Measurements from ENCODE around the gene HMCN2. TPM values are rescaled to one million over a fixed set of nuclear protein-coding genes. Genes with fewer than 3 reads are reported as not detected.

HMCN2 gene
- total RNA-seq, 6 experiments from 2014 or later: 0.31 to 2.0 (median 1.1) TPM

DNA sequence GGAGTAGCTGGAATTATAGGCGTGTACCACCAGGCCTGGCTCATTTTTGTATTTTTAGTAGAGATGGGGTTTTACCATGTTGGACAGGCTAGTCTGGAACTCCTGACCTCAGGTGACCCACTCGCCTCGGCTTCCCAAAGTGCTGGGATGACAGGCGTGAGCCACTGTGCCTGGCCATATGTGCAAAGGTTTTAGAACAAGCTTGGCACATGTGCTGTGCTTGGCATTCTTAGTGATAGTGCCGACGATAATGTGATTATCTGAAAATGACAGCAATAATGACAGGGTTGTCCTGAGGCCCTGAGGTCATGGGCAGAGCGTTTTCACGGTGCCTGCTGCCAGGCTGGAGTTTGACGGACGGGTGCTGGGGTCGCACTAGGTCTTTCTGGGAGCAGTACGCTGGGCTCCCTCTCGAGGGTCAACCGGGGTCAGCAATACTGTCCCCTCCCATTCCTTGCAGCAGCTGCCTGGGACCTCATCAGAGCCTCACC is 42.6 kb downstream of the HMCN2 start:
- Histone ChIP-seq H3K4me1 (peaks cover 0 to 4% (median 0%) of the 10 kb centered on the region in 4 donors), H3K36me3 (no peaks in the 10 kb centered on the region), H3K27ac (no peak overlapping the region), H3K4me3 (no peak overlapping the region), H3K27me3 (no peaks in the 10 kb centered on the region), H3K9me3 (no peaks in the 10 kb centered on the region)
- intact Hi-C loops (cut with DNase I): no loop called here
- DNase-seq: no peak
- WGBS (ENCODE audit: insufficient coverage, low coverage, low lambda C conversion rate, missing lambda C conversion rate): 24% methylated on average over 5 of the region's 14 CpGs
- TF ChIP-seq POLR2A (IDR thresholded peaks at IDR 0.05): no peak
- no peak for TF ChIP-seq CTCF (IDR thresholded peaks at IDR 0.05)
- no peak for ATAC-seq

GRCh38 chr9:130309689-130310455 is 44.3 kb downstream of the HMCN2 start:
- Histone ChIP-seq H3K27ac (no peak overlapping the region), H3K27me3 (no peaks in the 10 kb centered on the region), H3K4me3 (no peak overlapping the region), H3K9me3 (no peaks in the 10 kb centered on the region), H3K4me1 (peaks cover 0 to 13% (median 0%) of the 10 kb centered on the region in 4 donors), H3K36me3 (no peaks in the 10 kb centered on the region)
- no peak for DNase-seq
- TF ChIP-seq CTCF (IDR thresholded peaks at IDR 0.05) (no peak), POLR2A (IDR thresholded peaks at IDR 0.05) (no peak)
- no peak for ATAC-seq
- WGBS (ENCODE audit: insufficient coverage, low coverage, low lambda C conversion rate, missing lambda C conversion rate): 94% methylated on average over 2 of the region's 13 CpGs
- intact Hi-C loops (cut with DNase I): no loop called here

- Histone ChIP-seq H3K27ac (no peak overlapping the region), H3K4me1 (peaks cover 0 to 15% (median 0%) of the 10 kb centered on the region in 4 donors), H3K9me3 (no peaks in the 10 kb centered on the region), H3K36me3 (no peaks in the 10 kb centered on the region), H3K4me3 (no peak overlapping the region), H3K27me3 (no peaks in the 10 kb centered on the region)
- WGBS (ENCODE audit: insufficient coverage, low coverage, low lambda C conversion rate, missing lambda C conversion rate): 100% methylated on average over 1 of the region's 9 CpGs
- TF ChIP-seq POLR2A (IDR thresholded peaks at IDR 0.05) (no peak), CTCF (IDR thresholded peaks at IDR 0.05) (no peak)
- intact Hi-C loops (cut with DNase I): no loop called here
- ATAC-seq (no peak), DNase-seq (no peak)
Observed at GRCh38 chr9:130310456-130310855, 44.9 kb downstream of the HMCN2 start.

- Histone ChIP-seq H3K9me3 (no peaks in the 10 kb centered on the region), H3K4me3 (no peak overlapping the region), H3K36me3 (no peaks in the 10 kb centered on the region), H3K27me3 (no peaks in the 10 kb centered on the region), H3K27ac (no peak overlapping the region), H3K4me1 (peaks cover 0 to 20% (median 0%) of the 10 kb centered on the region in 4 donors)
- ATAC-seq: no peak
- WGBS (ENCODE audit: insufficient coverage, low coverage, low lambda C conversion rate, missing lambda C conversion rate): 75% methylated on average over 9 of the region's 10 CpGs
- no peak for DNase-seq
- no peak for TF ChIP-seq CTCF (IDR thresholded peaks at IDR 0.05)
- TF ChIP-seq POLR2A (IDR thresholded peaks at IDR 0.05): no peak
- intact Hi-C loops (cut with DNase I): no loop called here
Observed at GRCh38 chr9:130311003-130311402, 45.4 kb downstream of the HMCN2 start.

Data from right lobe of liver (tissue), 6 donors.